Osteoblast (primary cell): ENCODE results near the gene EHD1. TPM values are rescaled to one million over a fixed set of nuclear protein-coding genes. Genes with fewer than 3 reads are reported as not detected.
A peak's percentile ranks its signal among the peaks of the same experiment; 100 is the strongest.

Experiments
- DNase-seq: peaks from one replicate; pipeline ENCODE4 v3.0.0; 2011; ENCODE audit warnings: low spot score, mixed read lengths; ENCODE audit not compliant: insufficient read length; ENCODE audit errors: missing footprints
- H2AFZ ChIP-seq: 2 replicates; pipeline ENCODE4 v1.6.0; 2011; ENCODE audit warnings: mild to moderate bottlenecking, low read length
- H3K27ac ChIP-seq: 2 replicates; pipeline ENCODE4 v1.5.1; 2011; ENCODE audit warnings: mild to moderate bottlenecking, low read depth, low read length, moderate library complexity
- H3K27me3 ChIP-seq: 2 replicates; pipeline ENCODE4 v1.6.0; 2012; ENCODE audit warnings: mild to moderate bottlenecking, control low read depth, inconsistent platforms, low read length, moderate library complexity; ENCODE audit not compliant: insufficient read depth
- H3K36me3 ChIP-seq: 2 replicates; pipeline ENCODE4 v1.5.1; 2011; ENCODE audit warnings: mild to moderate bottlenecking, low read length, control low read depth, moderate library complexity; ENCODE audit not compliant: insufficient read depth
- H3K4me1 ChIP-seq: 2 replicates; pipeline ENCODE4 v1.5.1; 2011; ENCODE audit warnings: mild to moderate bottlenecking, low read length, control low read depth, moderate library complexity; ENCODE audit not compliant: insufficient read depth
- H3K4me2 ChIP-seq: 2 replicates; pipeline ENCODE4 v1.6.0; 2011; ENCODE audit warnings: mild to moderate bottlenecking, low read length; ENCODE audit not compliant: insufficient read depth
- H3K4me3 ChIP-seq: fragments of 200-600 bp; sonication (generic); 3 replicates; pipeline ENCODE4 v1.5.1; 2012; ENCODE audit warnings: mild to moderate bottlenecking, low read length, inconsistent platforms; ENCODE audit not compliant: insufficient read depth
- H3K79me2 ChIP-seq: 2 replicates; pipeline ENCODE4 v1.6.0; 2012; ENCODE audit warnings: mild to moderate bottlenecking, low read length, control low read depth, inconsistent platforms; ENCODE audit not compliant: insufficient read depth
- H3K9me3 ChIP-seq: 2 replicates; pipeline ENCODE4 v1.5.1; 2011; ENCODE audit warnings: low read depth, low read length, control low read depth
- H4K20me1 ChIP-seq: 2 replicates; pipeline ENCODE4 v1.6.0; 2012; ENCODE audit warnings: mild to moderate bottlenecking, low read length, control low read depth; ENCODE audit not compliant: insufficient read depth
- total RNA-seq: library from RNA; depleted of rRNA; stranded (reverse); fragments of >200 nt; gene quantifications from 2 replicates; pipeline ENCODE4 v1.2.3, GENCODE V29; 2012
- TF ChIP-seq, protein P1 (sequence below): IDR thresholded peaks from 2 replicates; pipeline ENCODE4 v1.5.1; 2011; ENCODE audit warnings: mild to moderate bottlenecking, low read depth, low read length, moderate library complexity; ENCODE audit errors: extremely low read depth

EHD1 gene
- total RNA-seq, 1 donor: 51.4 TPM

DNA sequence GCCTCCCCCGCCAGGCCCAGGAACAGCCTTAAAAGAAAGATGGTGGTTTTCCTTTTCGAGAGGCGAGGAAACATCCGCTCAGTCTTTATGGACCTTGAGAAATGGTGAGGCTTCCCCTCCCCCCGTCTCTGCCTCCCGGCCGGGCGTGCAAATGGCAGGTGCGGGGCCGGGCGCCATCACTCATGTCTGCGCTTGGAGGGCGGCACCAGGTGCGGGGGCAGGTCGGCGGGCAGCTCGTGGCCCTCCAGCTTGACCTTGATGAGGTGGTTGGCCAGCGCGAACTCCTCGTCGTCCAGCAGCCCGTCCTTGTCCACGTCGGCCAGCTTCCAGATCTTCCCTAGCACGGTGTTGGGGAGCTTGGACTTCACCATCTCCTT is 24.3 kb downstream of the EHD1 start:
- Histone ChIP-seq H4K20me1 (peaks cover 20% of the 10 kb centered on the region), H3K27ac (peak overlapping the region; percentile 95), H3K27me3 (no peaks in the 10 kb centered on the region), H3K9me3 (no peaks in the 10 kb centered on the region), H3K36me3 (peaks cover 42% of the 10 kb centered on the region), H3K4me2 (no peak overlapping the region), H2AFZ (no peak overlapping the region), H3K4me3 (no peak overlapping the region), H3K79me2 (peaks cover 56% of the 10 kb centered on the region), H3K4me1 (peaks cover 42% of the 10 kb centered on the region)
- TF ChIP-seq, protein P1, sequence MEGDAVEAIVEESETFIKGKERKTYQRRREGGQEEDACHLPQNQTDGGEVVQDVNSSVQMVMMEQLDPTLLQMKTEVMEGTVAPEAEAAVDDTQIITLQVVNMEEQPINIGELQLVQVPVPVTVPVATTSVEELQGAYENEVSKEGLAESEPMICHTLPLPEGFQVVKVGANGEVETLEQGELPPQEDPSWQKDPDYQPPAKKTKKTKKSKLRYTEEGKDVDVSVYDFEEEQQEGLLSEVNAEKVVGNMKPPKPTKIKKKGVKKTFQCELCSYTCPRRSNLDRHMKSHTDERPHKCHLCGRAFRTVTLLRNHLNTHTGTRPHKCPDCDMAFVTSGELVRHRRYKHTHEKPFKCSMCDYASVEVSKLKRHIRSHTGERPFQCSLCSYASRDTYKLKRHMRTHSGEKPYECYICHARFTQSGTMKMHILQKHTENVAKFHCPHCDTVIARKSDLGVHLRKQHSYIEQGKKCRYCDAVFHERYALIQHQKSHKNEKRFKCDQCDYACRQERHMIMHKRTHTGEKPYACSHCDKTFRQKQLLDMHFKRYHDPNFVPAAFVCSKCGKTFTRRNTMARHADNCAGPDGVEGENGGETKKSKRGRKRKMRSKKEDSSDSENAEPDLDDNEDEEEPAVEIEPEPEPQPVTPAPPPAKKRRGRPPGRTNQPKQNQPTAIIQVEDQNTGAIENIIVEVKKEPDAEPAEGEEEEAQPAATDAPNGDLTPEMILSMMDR: no peak
- no peak for DNase-seq

DNA sequence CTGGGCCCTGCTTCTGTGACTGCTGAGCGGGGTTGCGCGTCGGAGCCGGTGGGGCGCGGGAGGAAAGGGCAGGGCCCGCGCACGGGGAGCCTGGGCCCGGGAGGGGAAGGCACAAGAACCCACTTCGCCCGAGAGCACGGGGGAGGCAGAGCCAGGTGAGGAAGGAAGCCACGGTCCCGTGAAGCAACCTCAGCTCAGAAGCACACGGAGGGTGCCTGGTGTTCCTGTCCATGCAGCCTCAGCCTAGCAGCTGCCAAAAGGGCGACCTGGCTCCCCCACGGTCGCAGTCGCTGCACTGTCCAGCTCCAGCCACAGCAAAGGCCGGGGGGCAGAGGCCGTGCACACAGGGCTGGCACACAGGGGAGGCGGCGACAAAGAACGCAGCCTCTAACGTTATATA is 24.7 kb downstream of the EHD1 start:
- H3K27ac ChIP-seq: peak overlapping the region; percentile 41
- no peak overlapping the region for H2AFZ ChIP-seq

DNA sequence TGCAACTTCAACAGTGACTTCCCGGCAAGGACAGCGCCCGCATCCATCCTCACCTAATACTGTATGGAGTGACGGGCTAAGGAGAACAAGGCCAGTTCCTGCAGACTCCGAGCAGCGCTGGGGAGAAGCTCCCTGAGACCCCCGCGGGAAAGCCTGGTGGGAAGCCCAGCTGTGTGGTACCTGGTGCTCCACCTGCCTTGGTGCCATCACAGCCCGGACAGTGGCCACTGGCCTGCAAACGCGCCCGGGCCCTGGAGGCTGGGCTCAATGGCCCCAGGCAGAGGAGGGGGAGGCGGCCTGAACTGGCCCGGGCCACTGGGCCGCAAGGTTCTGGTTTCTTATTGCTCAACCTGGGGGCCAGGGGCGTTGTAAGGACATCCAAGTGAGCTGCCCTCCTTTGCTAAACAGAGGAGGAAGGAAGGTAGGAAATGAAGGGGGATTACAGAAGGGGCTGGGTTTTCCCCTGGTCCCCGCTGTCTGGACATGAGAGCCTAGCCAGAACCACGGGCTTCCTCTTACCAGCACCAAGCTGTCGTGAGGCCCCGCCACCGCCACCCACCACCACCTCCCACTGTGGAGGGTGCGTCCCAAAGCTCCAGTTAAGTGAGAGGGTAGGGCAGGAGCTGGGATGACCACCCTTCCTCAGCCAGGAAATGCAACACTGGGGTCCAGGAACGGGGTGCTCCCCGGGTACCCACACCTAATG is 25.5 kb downstream of the EHD1 start:
- TF ChIP-seq, protein P1: no peak
- Histone ChIP-seq H3K79me2 (peaks cover 46% of the 10 kb centered on the region), H4K20me1 (peaks cover 20% of the 10 kb centered on the region), H3K36me3 (peaks cover 32% of the 10 kb centered on the region), H3K9me3 (no peaks in the 10 kb centered on the region), H3K4me1 (peaks cover 42% of the 10 kb centered on the region), H3K27ac (peak overlapping the region; percentile 41), H3K27me3 (no peaks in the 10 kb centered on the region), H3K4me3 (no peak overlapping the region), H3K4me2 (no peak overlapping the region), H2AFZ (no peak overlapping the region)
- DNase-seq: no peak

More for the DNA sequence above, 24.7 kb downstream of the EHD1 start:
- Histone ChIP-seq H3K79me2 (peaks cover 51% of the 10 kb centered on the region), H3K4me2 (no peak overlapping the region), H3K27me3 (no peaks in the 10 kb centered on the region), H3K4me3 (no peak overlapping the region), H3K9me3 (no peaks in the 10 kb centered on the region), H3K4me1 (peaks cover 42% of the 10 kb centered on the region), H4K20me1 (peaks cover 20% of the 10 kb centered on the region), H3K36me3 (peaks cover 37% of the 10 kb centered on the region)
- TF ChIP-seq, protein P1: no peak
- no peak for DNase-seq

DNA sequence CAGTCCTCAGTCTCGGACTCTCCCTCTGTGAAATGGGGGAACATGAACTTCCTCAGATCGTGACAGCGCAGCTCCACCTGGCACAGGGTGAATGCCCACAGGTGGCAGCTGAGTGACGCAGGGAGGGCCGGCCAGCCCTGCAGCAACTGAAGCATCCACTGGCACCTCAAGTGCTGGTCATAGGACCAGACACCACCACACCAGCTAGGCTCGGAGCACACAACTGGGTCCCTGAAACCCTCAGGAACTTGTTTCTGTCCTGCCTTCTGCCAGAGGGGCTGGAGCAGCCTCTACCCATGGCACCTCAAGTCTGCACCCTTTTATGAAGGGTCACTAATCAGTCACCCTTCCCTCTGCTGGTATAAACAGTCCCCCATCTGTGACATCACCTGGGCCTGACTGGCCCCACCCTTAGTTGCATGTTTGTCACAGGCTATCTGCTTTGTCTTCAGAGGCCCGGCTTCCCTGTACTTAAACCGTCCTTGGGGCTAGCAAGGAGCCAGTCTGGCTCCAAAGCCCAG is 26.5 kb downstream of the EHD1 start:
- H3K27me3 ChIP-seq: no peaks in the 10 kb centered on the region
- H3K36me3 ChIP-seq: peaks cover 26% of the 10 kb centered on the region
- H3K9me3 ChIP-seq: no peaks in the 10 kb centered on the region
- TF ChIP-seq, protein P1: no peak
- H4K20me1 ChIP-seq: peaks cover 18% of the 10 kb centered on the region
- H3K27ac ChIP-seq: no peak overlapping the region
- H3K79me2 ChIP-seq: peaks cover 41% of the 10 kb centered on the region
- H3K4me3 ChIP-seq: no peak overlapping the region
- no peak overlapping the region for H3K4me2 ChIP-seq
- H3K4me1 ChIP-seq: peaks cover 41% of the 10 kb centered on the region
- DNase-seq: no peak
- H2AFZ ChIP-seq: no peak overlapping the region
